B cell (primary cell): ENCODE results near the gene LRRC32. TPM values are rescaled to one million over a fixed set of nuclear protein-coding genes. Genes with fewer than 3 reads are reported as not detected.

ENCODE experiments used
- ATAC-seq: fragments of 200-7000 bp; cut with Tn5 transposase; one replicate; pipeline ENCODE4 v1.10.0; 2021; ENCODE audit warnings: low read depth, mild to moderate bottlenecking, moderate number of reproducible peaks, moderate library complexity
- CTCF ChIA-PET: fragments of 350-600 bp; sonication (Branson Sonifier 250); formaldehyde crosslinking; loops from one replicate; lab custom pipeline; 2021; ENCODE audit warnings: antibody characterized with exemption, inconsistent platforms; lab: Charles Lee
- POLR2A ChIA-PET: fragments of 350-600 bp; sonication (Branson Sonifier 250); formaldehyde crosslinking; loops from one replicate; lab custom pipeline; 2021; ENCODE audit warnings: antibody characterized with exemption; lab: Charles Lee
- DNase-seq: peaks from one replicate; pipeline ENCODE4 v3.0.0; 2013
- H2AFZ ChIP-seq: 2 replicates; pipeline ENCODE4 v1.6.1; 2012; ENCODE audit warnings: mild to moderate bottlenecking, low read depth, low read length; ENCODE audit not compliant: insufficient read depth, poor library complexity, severe bottlenecking
- H3K27ac ChIP-seq, 2 donors: 1 replicate in 1 of 2; 2 replicates in 1 of 2; pipeline ENCODE4 v1.5.1; 2012 to 2013; ENCODE audit warnings: low read length in 2 of 2, mild to moderate bottlenecking in 2 of 2, moderate library complexity in 1 of 2
- H3K27me3 ChIP-seq, 4 experiments: fragments of 200-600 bp in 1 of 4; sonication (generic) in 1 of 4; replicated peaks in 1 of 4; 1 replicate in 2 of 4; 2 replicates in 2 of 4; pipeline versions ENCODE4 v1.6.1 to v1.7.0; 2013 to 2016; ENCODE audit warnings: low read length in 3 of 4, mild to moderate bottlenecking in 2 of 4, mixed read lengths in 1 of 4, moderate library complexity in 1 of 4; ENCODE audit not compliant: insufficient read depth in 4 of 4, control insufficient read depth in 3 of 4; ENCODE audit errors: control extremely low read depth in 1 of 4
- H3K36me3 ChIP-seq, 2 experiments: replicated peaks in 1 of 2; 1 replicate in 1 of 2; 2 replicates in 1 of 2; pipeline versions ENCODE4 v1.6.1 to v1.7.1; 2013; ENCODE audit warnings: low read length in 1 of 2; ENCODE audit not compliant: insufficient read depth in 2 of 2, control insufficient read depth in 1 of 2; ENCODE audit errors: control extremely low read depth in 1 of 2, extremely low read depth in 1 of 2
- H3K4me1 ChIP-seq, 2 donors: fragments of 200-600 bp in 1 of 2; sonication (generic) in 1 of 2; 1 replicate in 1 of 2; 2 replicates in 1 of 2; pipeline versions ENCODE4 v1.5.1 to v1.6.1; 2013 to 2017; ENCODE audit warnings: low read length in 2 of 2; ENCODE audit not compliant: control insufficient read depth in 2 of 2, insufficient read depth in 2 of 2
- H3K4me2 ChIP-seq: replicated peaks from 2 replicates; pipeline ENCODE3; 2012; ENCODE audit warnings: mild to moderate bottlenecking, low read depth, low read length; ENCODE audit not compliant: poor library complexity, severe bottlenecking
- H3K4me3 ChIP-seq, 5 experiments: fragments of 200-600 bp in 1 of 5; sonication (generic) in 1 of 5; 1 replicate in 3 of 5; 2 replicates in 2 of 5; pipeline versions ENCODE4 v1.5.1 to v1.7.0; 2011 to 2016; ENCODE audit warnings: low read length in 4 of 5, mild to moderate bottlenecking in 4 of 5, low read depth in 2 of 5, control low read depth in 1 of 5, moderate library complexity in 1 of 5; ENCODE audit not compliant: insufficient read depth in 1 of 5; ENCODE audit errors: control extremely low read depth in 1 of 5, extremely low read depth in 1 of 5
- H3K79me2 ChIP-seq: fragments of 200-600 bp; sonication (generic); one replicate; pipeline ENCODE4 v1.6.0; 2016; ENCODE audit warnings: low read length; ENCODE audit not compliant: control insufficient read depth, insufficient read depth
- H3K9ac ChIP-seq: fragments of 200-600 bp; sonication (generic); 2 replicates; pipeline ENCODE4 v1.6.1; 2017; ENCODE audit warnings: mild to moderate bottlenecking, low read length, moderate library complexity
- H3K9me3 ChIP-seq, 3 donors: one replicate each; pipeline versions ENCODE4 v1.6.1 to v1.7.1; 2013; ENCODE audit warnings: low read length in 2 of 3; ENCODE audit not compliant: control insufficient read depth in 2 of 3, insufficient read depth in 1 of 3; ENCODE audit errors: control extremely low read depth in 1 of 3
- H4K20me1 ChIP-seq: 2 replicates; pipeline ENCODE4 v1.6.0; 2012; ENCODE audit warnings: mild to moderate bottlenecking, low read length; ENCODE audit not compliant: insufficient read depth, control insufficient read depth, poor library complexity, severe bottlenecking
- H3K27ac Mint-ChIP-seq: one replicate; pipeline ENCODE4 v1.8.0; 2021; ENCODE audit warnings: mixed read lengths
- H3K27me3 Mint-ChIP-seq: one replicate; pipeline ENCODE4 v1.8.0; 2021; ENCODE audit warnings: mixed read lengths
- H3K4me1 Mint-ChIP-seq: one replicate; pipeline ENCODE4 v1.8.0; 2021; ENCODE audit warnings: mixed read lengths
- H3K4me3 Mint-ChIP-seq: one replicate; pipeline ENCODE4 v1.8.0; 2021; ENCODE audit warnings: mixed read lengths
- H3K9me3 Mint-ChIP-seq: one replicate; pipeline ENCODE4 v1.8.0; 2022; ENCODE audit warnings: mixed read lengths; ENCODE audit not compliant: insufficient read depth
- EZH2 ChIP-seq: IDR thresholded peaks from 2 replicates; pipeline ENCODE4 v1.6.1; 2012; ENCODE audit warnings: borderline replicate concordance, low read depth, mild to moderate bottlenecking, moderate library complexity, low read length; ENCODE audit not compliant: insufficient read depth, poor library complexity, severe bottlenecking
- WGBS: methylation state at CpG from one replicate; pipeline ENCODE4 v1.1.5; 2013; ENCODE audit warnings: missing lambda C conversion rate; ENCODE audit not compliant: insufficient coverage; 5-methylcytosine and 5-hydroxymethylcytosine counted together
- intact Hi-C: fragments of 100-400 bp; cut with micrococcal nuclease; formaldehyde crosslinking; loops from one replicate; pipeline ENCODE4 v1.10.0; 2022
- polyA plus RNA-seq: library from polyadenylated mRNA; depleted of rRNA; stranded (reverse); fragments of >200 nt; gene quantifications from 2 replicates; pipeline ENCODE4 v1.2.3, GENCODE V29; 2012
- total RNA-seq, 2 donors: library from RNA; stranded (reverse); fragments of 120-200 nt in 1 of 2; gene quantifications; 1 replicate in 1 of 2; 2 replicates in 1 of 2; pipeline versions ENCODE4 v1.2.3 to v1.2.4, GENCODE V29; 2013 to 2022
- TF ChIP-seq, protein P1 (sequence below): fragments of 200-600 bp; IDR thresholded peaks from one replicate; pipeline ENCODE4 v1.8.0; 2022; ENCODE audit warnings: antibody characterized with exemption, mild to moderate bottlenecking

Gene LRRC32
- total and polyA plus RNA-seq, 2 donors (not counting 1 experiment from before 2014, with no cell fraction given): 0.60 to 1.4 TPM

DNA sequence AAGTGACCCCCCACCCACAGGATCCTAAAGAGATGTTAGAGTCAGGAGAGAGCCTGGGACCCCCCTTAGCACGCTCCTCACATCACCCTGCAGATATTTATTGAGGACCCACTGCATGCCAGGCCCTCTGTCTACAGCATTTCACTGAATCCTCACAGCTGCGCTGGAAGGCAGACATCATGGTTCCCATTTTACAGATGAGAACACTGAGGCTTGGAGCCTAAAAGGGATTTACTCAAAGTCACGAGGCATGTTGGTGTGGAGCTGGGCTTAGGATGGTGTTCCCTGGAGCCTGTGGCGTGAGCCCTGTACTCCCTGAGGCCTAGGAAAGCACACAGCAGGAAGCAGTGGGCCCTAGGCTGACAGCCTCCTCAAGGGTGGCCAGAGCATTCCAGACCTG lies 39.2 kb upstream of the LRRC32 start:
- Mint-ChIP-seq H3K4me3 (no peak overlapping the region), H3K27me3 (peaks cover 13% of the 10 kb centered on the region), H3K4me1 (no peaks in the 10 kb centered on the region), H3K27ac (no peak overlapping the region), H3K9me3 (peaks cover 5% of the 10 kb centered on the region)
- CTCF ChIA-PET: no interaction called here
- Histone ChIP-seq H3K4me2 (no peak overlapping the region), H3K27ac (no peak overlapping the region), H3K4me3 (no peak overlapping the region), H3K9ac (no peak overlapping the region), H3K36me3 (no peaks in the 10 kb centered on the region), H3K9me3 (peaks cover 0 to 3% (median 0%) of the 10 kb centered on the region in 3 donors), H2AFZ (no peak overlapping the region), H4K20me1 (no peaks in the 10 kb centered on the region), H3K4me1 (no peaks in the 10 kb centered on the region), H3K79me2 (no peaks in the 10 kb centered on the region), H3K27me3 (peaks cover 0 to 4% (median 0%) of the 10 kb centered on the region in 4 experiments)
- no peak for TF ChIP-seq EZH2
- TF ChIP-seq, protein P1, sequence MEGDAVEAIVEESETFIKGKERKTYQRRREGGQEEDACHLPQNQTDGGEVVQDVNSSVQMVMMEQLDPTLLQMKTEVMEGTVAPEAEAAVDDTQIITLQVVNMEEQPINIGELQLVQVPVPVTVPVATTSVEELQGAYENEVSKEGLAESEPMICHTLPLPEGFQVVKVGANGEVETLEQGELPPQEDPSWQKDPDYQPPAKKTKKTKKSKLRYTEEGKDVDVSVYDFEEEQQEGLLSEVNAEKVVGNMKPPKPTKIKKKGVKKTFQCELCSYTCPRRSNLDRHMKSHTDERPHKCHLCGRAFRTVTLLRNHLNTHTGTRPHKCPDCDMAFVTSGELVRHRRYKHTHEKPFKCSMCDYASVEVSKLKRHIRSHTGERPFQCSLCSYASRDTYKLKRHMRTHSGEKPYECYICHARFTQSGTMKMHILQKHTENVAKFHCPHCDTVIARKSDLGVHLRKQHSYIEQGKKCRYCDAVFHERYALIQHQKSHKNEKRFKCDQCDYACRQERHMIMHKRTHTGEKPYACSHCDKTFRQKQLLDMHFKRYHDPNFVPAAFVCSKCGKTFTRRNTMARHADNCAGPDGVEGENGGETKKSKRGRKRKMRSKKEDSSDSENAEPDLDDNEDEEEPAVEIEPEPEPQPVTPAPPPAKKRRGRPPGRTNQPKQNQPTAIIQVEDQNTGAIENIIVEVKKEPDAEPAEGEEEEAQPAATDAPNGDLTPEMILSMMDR: no peak
- intact Hi-C loops: no loop called here
- DNase-seq (no peak), ATAC-seq (no peak)
- WGBS: 36% methylated on average over 2 of the region's 4 CpGs
- POLR2A ChIA-PET: no interaction called here

DNA sequence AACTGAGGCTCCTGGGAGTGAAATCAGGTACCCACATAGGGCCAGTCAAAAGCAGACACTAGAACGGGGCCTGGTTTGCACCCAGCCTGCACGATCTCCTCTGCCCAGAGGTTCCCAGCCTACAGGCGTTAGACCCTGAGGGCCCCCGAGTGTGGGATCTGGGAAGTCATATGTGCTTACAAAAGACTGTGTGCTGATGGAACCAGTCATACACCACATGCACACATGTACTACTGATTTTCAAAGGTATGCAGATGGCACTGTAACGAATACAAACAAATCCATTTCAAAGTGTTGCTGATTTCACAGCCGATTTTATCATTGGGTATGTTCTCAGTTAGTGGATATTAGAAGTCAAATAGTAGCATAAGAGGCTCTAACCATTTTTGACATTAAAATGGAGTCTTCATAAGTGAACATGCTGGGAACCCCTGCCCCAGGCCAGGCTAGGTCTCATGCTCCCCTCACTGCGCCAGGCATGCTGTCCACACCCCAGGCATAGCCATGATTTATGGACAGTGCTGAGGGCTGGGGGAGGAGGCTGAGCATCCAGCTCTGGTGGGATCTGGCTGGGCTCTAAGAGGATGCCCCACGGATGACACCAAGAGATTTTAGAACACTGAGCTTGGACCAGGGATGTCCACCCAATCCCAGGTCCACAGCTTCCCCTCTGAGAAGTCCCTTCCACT lies 38.6 kb upstream of the LRRC32 start:
- no peak overlapping the region for H3K4me2 ChIP-seq
- TF ChIP-seq EZH2: no peak
- TF ChIP-seq, protein P1: no peak
- no peak overlapping the region for H3K9ac ChIP-seq
- H3K27me3 ChIP-seq: peaks cover 0 to 4% (median 0%) of the 10 kb centered on the region in 4 experiments
- Mint-ChIP-seq H3K4me3 (no peak overlapping the region), H3K27me3 (peaks cover 9% of the 10 kb centered on the region), H3K27ac (no peak overlapping the region), H3K9me3 (peaks cover 5% of the 10 kb centered on the region), H3K4me1 (no peaks in the 10 kb centered on the region)
- H2AFZ ChIP-seq: no peak overlapping the region
- peaks cover 0 to 3% (median 0%) of the 10 kb centered on the region in 3 donors for H3K9me3 ChIP-seq
- ATAC-seq: no peak
- H3K4me1 ChIP-seq: no peaks in the 10 kb centered on the region
- ChIA-PET CTCF (no interaction called here), POLR2A (no interaction called here)
- WGBS: 79% methylated on average over 2 of the region's 8 CpGs
- no peak for DNase-seq
- no peaks in the 10 kb centered on the region for H3K36me3 ChIP-seq
- H3K4me3 ChIP-seq: no peak overlapping the region
- no peak overlapping the region for H3K27ac ChIP-seq
- no peaks in the 10 kb centered on the region for H3K79me2 ChIP-seq
- H4K20me1 ChIP-seq: no peaks in the 10 kb centered on the region
- intact Hi-C loops: no loop called here
